Natural killer cell (primary cell): Measurements from ENCODE around the gene EHBP1L1. TPM values are rescaled to one million over a fixed set of nuclear protein-coding genes. Genes with fewer than 3 reads are reported as not detected.

ENCODE experiments used
- ATAC-seq, 3 donors: fragments of 150-1000 bp in 2 of 3; fragments of 200-7000 bp in 1 of 3; cut with Tn5 transposase; 1 replicate in 1 of 3; 2 replicates in 2 of 3; pipeline ENCODE4 v1.10.0; 2021; ENCODE audit warnings: mild to moderate bottlenecking in 2 of 3, moderate library complexity in 2 of 3
- DNase-seq, 2 donors: peaks; one replicate each; pipeline versions ENCODE4 v3.0.0 to v3.0.0-alpha.2; 2013 to 2021; ENCODE audit warnings: mixed read lengths in 1 of 2
- H3K27ac ChIP-seq: one replicate; pipeline ENCODE4 v1.5.1; 2013; ENCODE audit warnings: mild to moderate bottlenecking, low read length
- H3K27me3 ChIP-seq: one replicate; pipeline ENCODE4 v1.6.1; 2013; ENCODE audit warnings: low read length; ENCODE audit not compliant: control insufficient read depth, insufficient read depth
- H3K36me3 ChIP-seq: one replicate; pipeline ENCODE4 v1.6.1; 2013; ENCODE audit warnings: low read length; ENCODE audit not compliant: control insufficient read depth, insufficient read depth
- H3K4me1 ChIP-seq: one replicate; pipeline ENCODE4 v1.6.1; 2013; ENCODE audit warnings: low read length; ENCODE audit not compliant: control insufficient read depth, insufficient read depth
- H3K4me3 ChIP-seq: one replicate; pipeline ENCODE4 v1.5.1; 2013; ENCODE audit warnings: low read length
- H3K9me3 ChIP-seq: one replicate; pipeline ENCODE4 v1.6.1; 2013; ENCODE audit warnings: low read length; ENCODE audit not compliant: control insufficient read depth, insufficient read depth
- H3K27ac Mint-ChIP-seq, 2 donors: one replicate each; pipeline ENCODE4 v1.8.0; 2022; ENCODE audit warnings: mild to moderate bottlenecking in 2 of 2, mixed read lengths in 2 of 2, moderate library complexity in 1 of 2
- H3K27me3 Mint-ChIP-seq, 2 donors: one replicate each; pipeline ENCODE4 v1.8.0; 2022; ENCODE audit warnings: low read depth in 2 of 2, mixed read lengths in 2 of 2
- H3K36me3 Mint-ChIP-seq: one replicate; pipeline ENCODE4 v1.8.0; 2022; ENCODE audit warnings: mixed read lengths
- H3K4me1 Mint-ChIP-seq, 2 donors: one replicate each; pipeline ENCODE4 v1.8.0; 2022; ENCODE audit warnings: mixed read lengths in 2 of 2
- H3K4me3 Mint-ChIP-seq: one replicate; pipeline ENCODE4 v1.8.0; 2022; ENCODE audit warnings: mild to moderate bottlenecking, moderate library complexity, mixed read lengths
- H3K9me3 Mint-ChIP-seq, 2 donors: one replicate each; pipeline ENCODE4 v1.8.0; 2022; ENCODE audit warnings: mixed read lengths in 2 of 2
- CTCF ChIP-seq: fragments of 200-600 bp; IDR thresholded peaks from one replicate; pipeline ENCODE4 v1.8.0; 2022; ENCODE audit warnings: antibody characterized with exemption
- WGBS: methylation state at CpG from one replicate; pipeline ENCODE4 v1.1.7; 2013; ENCODE audit warnings: missing lambda C conversion rate; ENCODE audit not compliant: insufficient coverage; 5-methylcytosine and 5-hydroxymethylcytosine counted together
- intact Hi-C: fragments of 100-400 bp; cut with micrococcal nuclease; formaldehyde crosslinking; loops from one replicate; pipeline ENCODE4 v1.14.2; 2022
- total RNA-seq, 4 donors: library from RNA; stranded (reverse); fragments of 120-200 nt in 1 of 4; gene quantifications; one replicate each; pipeline versions ENCODE4 v1.2.3 to v1.2.4, GENCODE V29; 2013 to 2022

Gene EHBP1L1
- total RNA-seq, 3 donors from 2014 or later (not counting 1 experiment from before 2014, with no cell fraction given), result 129 to 137 (median 135) TPM

GRCh38 chr11:65542738-65543390 is 33.0 kb upstream of the EHBP1L1 start:
- Histone ChIP-seq H3K27me3 (no peaks in the 10 kb centered on the region), H3K9me3 (no peaks in the 10 kb centered on the region), H3K4me1 (peaks cover 37% of the 10 kb centered on the region), H3K4me3 (no peak overlapping the region), H3K36me3 (peaks cover 13% of the 10 kb centered on the region), H3K27ac (no peak overlapping the region)
- TF ChIP-seq CTCF, result no peak
- Mint-ChIP-seq H3K4me1 (peaks cover 17 to 50% of the 10 kb centered on the region in 2 donors), H3K27ac (peak overlapping the region; percentile 39 to 76), H3K27me3 (no peaks in the 10 kb centered on the region), H3K4me3 (no peak overlapping the region), H3K36me3 (no peaks in the 10 kb centered on the region), H3K9me3 (no peaks in the 10 kb centered on the region)
- intact Hi-C loops, result loop anchor here (10.0 kb wide), 1 partner anchor 442 kb away; no protein-coding TSS in a partner anchor
- ATAC-seq (no peak), DNase-seq (no peak)
- WGBS, result 95% methylated on average over 3 of the region's 3 CpGs

- no peak for DNase-seq
- ATAC-seq, result no peak
- Histone ChIP-seq H3K4me3 (no peak overlapping the region), H3K36me3 (peaks cover 7% of the 10 kb centered on the region), H3K9me3 (no peaks in the 10 kb centered on the region), H3K27ac (peak overlapping the region; percentile 69), H3K4me1 (peaks cover 42% of the 10 kb centered on the region), H3K27me3 (no peaks in the 10 kb centered on the region)
- peaks cover 23 to 55% of the 10 kb centered on the region in 2 donors for H3K4me1 Mint-ChIP-seq
- no peak for TF ChIP-seq CTCF
- peak overlapping the region; percentile 77 to 87 for H3K27ac Mint-ChIP-seq
- 43% methylated on average over 4 of the region's 4 CpGs for WGBS
- intact Hi-C loops, result loop anchor here (1.0 to 10.0 kb wide), 2 partner anchors 24 to 439 kb away; partner anchors contain the start of gene ZNRD2
- no peaks in the 10 kb centered on the region for H3K9me3 Mint-ChIP-seq
- no peaks in the 10 kb centered on the region for H3K27me3 Mint-ChIP-seq
- no peaks in the 10 kb centered on the region for H3K36me3 Mint-ChIP-seq
- peak overlapping the region; percentile 81 for H3K4me3 Mint-ChIP-seq
Observed at GRCh38 chr11:65545853-65546216, 30.0 kb upstream of the EHBP1L1 start.

GRCh38 chr11:65546217-65546958 is 29.5 kb upstream of the EHBP1L1 start:
- DNase-seq, result peak; percentile 96 to 99
- Histone ChIP-seq H3K27me3 (no peaks in the 10 kb centered on the region), H3K27ac (peak overlapping the region; percentile 71), H3K4me1 (peaks cover 36% of the 10 kb centered on the region), H3K4me3 (peak overlapping the region; percentile 34), H3K36me3 (peaks cover 7% of the 10 kb centered on the region), H3K9me3 (no peaks in the 10 kb centered on the region)
- Mint-ChIP-seq H3K27ac (peak overlapping the region; percentile 77 to 87), H3K9me3 (no peaks in the 10 kb centered on the region), H3K4me3 (peak overlapping the region; percentile 81), H3K27me3 (no peaks in the 10 kb centered on the region), H3K36me3 (no peaks in the 10 kb centered on the region), H3K4me1 (peaks cover 23 to 51% of the 10 kb centered on the region in 2 donors)
- under 1% methylated on average over 63 of the region's 64 CpGs for WGBS
- ATAC-seq, result peak; percentile 92 to 97 (median 95)
- TF ChIP-seq CTCF, result no peak
- intact Hi-C loops, result loop anchor here (1.0 to 10.0 kb wide), 2 partner anchors 24 to 438 kb away; partner anchors contain the start of gene ZNRD2
